ENCODE data around the gene PLPP4.
A peak's percentile ranks its signal among the peaks of the same experiment; 100 is the strongest.

PLPP4 gene

DNA sequence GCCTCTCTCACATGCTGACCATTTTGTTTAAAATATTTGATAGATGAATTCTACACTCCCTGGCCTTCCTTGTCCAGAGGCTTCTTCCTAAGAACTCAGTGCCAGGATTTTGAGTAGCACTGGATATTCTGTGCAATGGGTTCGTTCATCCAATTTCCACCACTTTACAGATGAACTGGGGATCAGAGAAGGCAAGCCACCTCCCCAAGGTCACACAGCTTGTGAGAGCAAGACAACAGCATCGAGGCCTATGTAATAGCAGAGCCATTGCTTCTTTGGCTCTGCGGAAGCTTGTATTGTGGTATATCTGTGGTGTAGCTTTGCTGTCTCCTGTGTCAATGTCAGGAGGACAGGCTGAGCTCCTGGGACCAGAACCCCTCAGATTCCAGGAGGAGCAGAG lies 140.9 kb downstream of the PLPP4 start:
- TF ChIP-seq, protein P1, sequence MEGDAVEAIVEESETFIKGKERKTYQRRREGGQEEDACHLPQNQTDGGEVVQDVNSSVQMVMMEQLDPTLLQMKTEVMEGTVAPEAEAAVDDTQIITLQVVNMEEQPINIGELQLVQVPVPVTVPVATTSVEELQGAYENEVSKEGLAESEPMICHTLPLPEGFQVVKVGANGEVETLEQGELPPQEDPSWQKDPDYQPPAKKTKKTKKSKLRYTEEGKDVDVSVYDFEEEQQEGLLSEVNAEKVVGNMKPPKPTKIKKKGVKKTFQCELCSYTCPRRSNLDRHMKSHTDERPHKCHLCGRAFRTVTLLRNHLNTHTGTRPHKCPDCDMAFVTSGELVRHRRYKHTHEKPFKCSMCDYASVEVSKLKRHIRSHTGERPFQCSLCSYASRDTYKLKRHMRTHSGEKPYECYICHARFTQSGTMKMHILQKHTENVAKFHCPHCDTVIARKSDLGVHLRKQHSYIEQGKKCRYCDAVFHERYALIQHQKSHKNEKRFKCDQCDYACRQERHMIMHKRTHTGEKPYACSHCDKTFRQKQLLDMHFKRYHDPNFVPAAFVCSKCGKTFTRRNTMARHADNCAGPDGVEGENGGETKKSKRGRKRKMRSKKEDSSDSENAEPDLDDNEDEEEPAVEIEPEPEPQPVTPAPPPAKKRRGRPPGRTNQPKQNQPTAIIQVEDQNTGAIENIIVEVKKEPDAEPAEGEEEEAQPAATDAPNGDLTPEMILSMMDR (IDR thresholded peaks at IDR 0.05; ENCODE audit: insufficient read depth, low read depth, low read length, missing control alignments) = no peak
- H3K4me3 ChIP-seq (ENCODE audit: low read depth, low read length) = no peak overlapping the region
- no peak for DNase-seq (ENCODE audit: low read depth)

DNA sequence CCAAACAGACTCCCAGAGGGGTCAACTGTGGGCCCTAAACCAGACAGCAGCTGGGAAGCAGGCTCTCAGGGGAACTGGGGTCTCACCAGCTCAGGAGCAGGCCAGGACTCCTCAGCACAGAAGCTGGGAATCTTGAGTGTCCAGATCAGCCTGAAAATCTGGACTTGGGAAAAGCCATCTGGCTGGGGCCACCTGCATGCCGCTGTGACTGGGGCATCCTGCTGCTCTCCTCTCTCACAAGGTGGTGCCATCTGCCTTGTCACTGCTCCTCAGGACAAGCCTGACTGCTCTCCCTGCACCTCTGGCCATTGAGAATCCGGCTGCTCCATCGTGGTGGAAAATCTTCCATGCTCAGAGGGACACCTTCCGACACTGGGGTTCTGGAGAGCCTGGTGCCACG lies 141.4 kb downstream of the PLPP4 start:
- TF ChIP-seq, protein P1 (IDR thresholded peaks at IDR 0.05; ENCODE audit: insufficient read depth, low read depth, low read length, missing control alignments) = no peak
- no peak for DNase-seq (ENCODE audit: low read depth)
- no peak overlapping the region for H3K4me3 ChIP-seq (ENCODE audit: low read depth, low read length)

DNA sequence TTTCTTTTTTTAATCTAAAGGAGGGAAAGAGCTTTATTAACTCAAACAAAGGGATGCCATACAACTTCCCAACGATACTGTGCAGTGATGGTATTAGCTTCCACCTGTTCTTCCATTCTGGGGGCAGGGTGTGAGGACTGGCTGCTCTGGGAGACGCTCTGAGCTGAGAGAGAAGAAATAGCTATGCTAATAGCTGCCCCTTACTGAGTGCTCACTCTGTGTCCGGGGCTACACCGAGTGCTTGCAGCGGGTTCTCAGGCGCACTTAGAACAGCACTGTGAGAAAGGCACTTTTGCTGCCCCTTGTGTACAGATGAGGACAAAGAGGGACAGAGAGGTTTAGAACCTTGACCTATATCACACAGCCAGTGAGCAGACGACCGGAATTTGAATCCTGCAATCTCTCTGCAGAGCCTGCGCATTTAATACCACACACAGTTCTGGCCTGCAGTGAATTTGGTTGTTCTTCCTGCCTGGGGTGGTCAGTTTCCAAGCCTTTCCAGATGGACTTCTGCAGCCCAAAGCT lies 142.2 kb downstream of the PLPP4 start:
- TF ChIP-seq, protein P1 (IDR thresholded peaks at IDR 0.05; ENCODE audit: insufficient read depth, low read depth, low read length, missing control alignments) = no peak
- no peak for DNase-seq (ENCODE audit: low read depth)
- H3K4me3 ChIP-seq (ENCODE audit: low read depth, low read length) = no peak overlapping the region

DNA sequence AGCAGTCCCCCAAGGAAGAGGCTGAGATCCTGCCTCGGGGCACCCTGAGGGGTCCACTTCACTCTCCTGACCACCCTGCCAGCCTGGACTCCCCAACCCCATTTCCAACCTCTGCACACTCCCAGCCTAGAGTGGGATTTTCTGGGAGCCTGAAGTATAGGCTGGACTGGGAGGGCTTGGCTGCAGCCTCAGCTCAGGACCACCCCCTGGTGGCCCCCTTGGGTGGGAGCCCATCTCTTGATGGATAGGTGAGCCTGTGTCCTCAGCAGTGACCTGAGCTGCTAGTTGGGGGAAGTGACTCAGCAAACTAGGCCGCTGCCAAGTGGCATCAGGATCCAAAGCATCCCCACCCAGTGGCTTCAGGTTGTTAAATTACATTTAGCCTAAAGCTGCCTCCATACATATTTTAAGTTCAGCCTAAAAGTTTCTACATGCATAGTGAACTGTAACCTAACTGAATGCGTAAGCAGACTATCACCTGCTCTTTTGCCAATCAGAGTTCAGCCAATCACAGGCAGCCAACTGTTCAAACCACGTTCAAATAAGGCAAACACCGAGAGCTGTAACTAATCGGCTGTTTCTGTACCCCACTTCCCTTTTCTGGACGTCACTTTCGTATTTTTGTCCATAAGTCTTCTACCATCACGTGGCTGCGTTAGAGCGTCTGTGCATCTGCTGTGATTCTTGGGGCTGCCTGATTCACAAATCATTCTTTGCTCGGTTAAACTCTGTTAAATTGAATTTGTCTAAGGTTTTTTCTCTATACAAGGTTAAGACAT lies 144.0 kb downstream of the PLPP4 start:
- TF ChIP-seq, protein P1 (IDR thresholded peaks at IDR 0.05; ENCODE audit: insufficient read depth, low read depth, low read length, missing control alignments) = no peak
- DNase-seq (ENCODE audit: low read depth) = peak; percentile 15
- no peak overlapping the region for H3K4me3 ChIP-seq (ENCODE audit: low read depth, low read length)

DNA sequence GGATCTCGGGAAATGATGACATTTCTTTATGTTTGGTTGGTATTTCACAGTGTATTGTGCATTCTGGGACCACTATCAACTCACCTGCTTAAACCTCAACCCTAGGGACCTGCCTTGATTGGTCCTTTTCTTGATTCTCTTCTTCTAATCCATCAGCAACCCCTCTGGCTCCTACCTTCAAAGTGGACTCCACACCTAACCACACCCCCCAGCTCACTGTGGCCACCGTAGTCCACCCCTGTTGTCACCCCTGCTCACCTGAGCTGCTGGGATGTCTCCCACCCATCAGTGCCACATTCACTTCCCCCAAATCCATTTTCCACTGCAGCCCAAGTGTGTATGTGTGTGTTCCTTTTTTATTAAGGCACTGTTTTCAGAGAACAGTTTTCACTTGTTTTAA lies 145.0 kb downstream of the PLPP4 start:
- TF ChIP-seq, protein P1 (IDR thresholded peaks at IDR 0.05; ENCODE audit: insufficient read depth, low read depth, low read length, missing control alignments) = no peak

DNA sequence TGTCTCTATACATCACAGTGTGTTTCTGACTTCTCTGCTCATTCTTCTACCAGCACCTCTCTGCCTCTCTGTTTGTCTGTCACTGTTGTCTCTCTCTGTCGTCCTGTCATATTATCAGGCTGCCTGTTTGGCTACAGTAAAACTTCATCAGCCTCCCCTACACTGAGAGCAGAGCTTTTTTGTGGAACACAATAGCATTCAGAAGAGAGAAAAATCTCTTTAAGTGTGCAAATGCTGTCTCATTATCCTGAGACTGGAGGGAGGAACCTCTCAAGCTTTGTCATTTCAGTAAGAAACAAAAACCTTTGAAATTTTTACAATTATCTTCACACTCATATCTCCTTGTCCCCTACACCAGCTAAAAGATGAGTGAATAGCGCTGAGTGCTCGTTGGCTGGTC lies 148.4 kb downstream of the PLPP4 start:
- TF ChIP-seq, protein P1 (IDR thresholded peaks at IDR 0.05; ENCODE audit: insufficient read depth, low read depth, low read length, missing control alignments) = no peak
- no peak overlapping the region for H3K4me3 ChIP-seq (ENCODE audit: low read depth, low read length)
- DNase-seq (ENCODE audit: low read depth) = no peak

More for the DNA sequence above, 145.0 kb downstream of the PLPP4 start:
- no peak for DNase-seq (ENCODE audit: low read depth)
- no peak overlapping the region for H3K4me3 ChIP-seq (ENCODE audit: low read depth, low read length)
